HCT116 (cell line): Measurements from ENCODE around the gene RMDN3.

ENCODE experiments used
- CEBPB ChIP-seq: IDR thresholded peaks from 2 replicates; pipeline ENCODE4 v1.6.1; 2012; ENCODE audit warnings: low read depth
- CTCF ChIP-seq, 3 experiments: fragments of 200-600 bp in 1 of 3; sonication (generic) in 1 of 3; IDR thresholded peaks in 2 of 3; conservative IDR thresholded peaks in 1 of 3; 2 replicates each; pipeline ENCODE4 v1.5.1; 2012 to 2017; ENCODE audit warnings: low read depth in 2 of 3, low read length in 2 of 3, antibody characterized with exemption in 1 of 3, borderline replicate concordance in 1 of 3, control low read depth in 1 of 3, mild to moderate bottlenecking in 1 of 3, mixed read lengths in 1 of 3, mixed run types in 1 of 3, moderate library complexity in 1 of 3; ENCODE audit not compliant: insufficient read depth in 1 of 3
- EZH2 ChIP-seq: fragments of 200-600 bp; sonication (generic); IDR thresholded peaks from 2 replicates; pipeline ENCODE4 v1.6.1; 2017; ENCODE audit warnings: antibody characterized with exemption, mixed run types
- FOSL1 ChIP-seq: IDR thresholded peaks from 2 replicates; pipeline ENCODE4 v1.6.1; 2012; ENCODE audit warnings: low read depth
- POLR2AphosphoS5 ChIP-seq: IDR thresholded peaks from 2 replicates; pipeline ENCODE4 v1.6.1; 2011; ENCODE audit warnings: mild to moderate bottlenecking, low read depth, low read length, moderate library complexity
- SIN3A ChIP-seq: IDR thresholded peaks from 2 replicates; pipeline ENCODE4 v1.6.1; 2012; ENCODE audit warnings: low read depth

DNA sequence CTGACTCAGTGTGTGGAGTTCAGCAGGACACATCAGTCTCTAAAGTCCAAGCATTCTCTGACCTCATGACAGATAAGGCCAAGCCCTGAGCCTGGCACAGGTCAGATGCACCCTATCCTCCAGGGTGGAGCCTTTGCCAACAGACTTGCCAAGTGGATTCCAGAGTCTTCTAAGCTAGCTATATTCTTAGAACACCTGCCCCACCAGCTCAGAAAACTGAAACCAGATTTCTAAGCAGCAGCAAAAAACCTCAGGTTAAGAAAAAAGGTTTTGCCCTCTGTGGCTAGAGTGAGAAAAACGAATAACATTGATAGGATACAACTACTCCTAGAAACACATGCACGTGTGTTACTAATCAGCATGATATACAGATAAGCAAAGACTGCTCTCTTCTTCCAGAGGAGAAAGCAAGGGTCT is 11.6 kb downstream of the RMDN3 start:
- TF ChIP-seq CTCF (IDR thresholded peaks at IDR 0.05 in 2 of 3, conservative IDR thresholded peaks at IDR 0.05 in 1 of 3; ENCODE audit: borderline replicate concordance in 1 of 3, insufficient read depth in 1 of 3, low read depth in 2 of 3, low read length in 2 of 3) (no peak), POLR2AphosphoS5 (no peak), FOSL1 (no peak), SIN3A (no peak), CEBPB (no peak), EZH2 (no peak)
